HG02763 (cell line): ENCODE data around the gene DGKZ.
"Not testable (repeated sequence)": the region's sequence is repeated elsewhere in the genome, so short reads cannot be mapped to it uniquely, and the experiment has no call there.

Experiments
- ATAC-seq: cut with Tn5 transposase; IDR thresholded peaks from one replicate; pipeline ENCODE4 v1.9.1; 2021; ENCODE audit warnings: mild to moderate bottlenecking, moderate library complexity; ENCODE audit not compliant: unreplicated experiment

DGKZ gene

DNA sequence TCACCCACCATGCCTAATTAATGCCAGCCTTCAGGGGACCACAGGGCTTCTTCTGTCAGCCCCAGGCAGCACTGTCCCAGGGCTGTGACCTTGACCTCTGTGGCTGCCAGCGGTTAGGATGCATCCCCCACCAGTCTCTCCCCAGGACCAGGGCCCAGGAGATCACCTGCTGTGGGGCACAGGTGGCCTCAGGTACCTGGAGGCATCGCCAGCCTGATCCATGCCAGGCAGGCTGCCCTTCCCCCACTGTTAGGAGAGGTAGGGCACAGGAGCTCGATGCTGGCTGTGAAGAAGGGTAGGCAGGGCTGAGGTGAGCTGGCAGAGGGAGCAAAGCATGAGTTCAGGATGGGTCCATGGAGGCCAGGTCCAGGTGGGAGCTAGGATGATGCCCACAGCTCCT lies 17.5 kb downstream of the DGKZ start:
- no peak for ATAC-seq

DNA sequence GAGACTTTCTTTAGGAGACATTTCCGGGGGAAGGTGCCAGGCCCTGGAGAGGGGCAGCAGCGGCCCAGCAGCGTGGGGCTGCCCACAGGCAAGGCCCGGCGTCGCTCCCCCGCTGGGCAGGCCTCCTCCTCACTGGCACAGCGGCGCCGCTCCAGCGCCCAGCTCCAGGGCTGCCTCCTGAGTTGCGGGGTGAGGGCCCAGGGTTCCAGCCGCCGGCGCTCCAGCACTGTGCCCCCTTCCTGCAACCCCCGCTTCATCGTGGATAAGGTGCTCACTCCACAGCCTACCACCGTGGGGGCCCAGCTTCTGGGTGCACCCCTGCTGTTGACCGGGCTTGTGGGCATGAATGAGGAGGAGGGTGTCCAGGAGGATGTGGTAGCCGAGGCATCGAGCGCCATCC lies 19.0 kb downstream of the DGKZ start:
- ATAC-seq = no peak

DNA sequence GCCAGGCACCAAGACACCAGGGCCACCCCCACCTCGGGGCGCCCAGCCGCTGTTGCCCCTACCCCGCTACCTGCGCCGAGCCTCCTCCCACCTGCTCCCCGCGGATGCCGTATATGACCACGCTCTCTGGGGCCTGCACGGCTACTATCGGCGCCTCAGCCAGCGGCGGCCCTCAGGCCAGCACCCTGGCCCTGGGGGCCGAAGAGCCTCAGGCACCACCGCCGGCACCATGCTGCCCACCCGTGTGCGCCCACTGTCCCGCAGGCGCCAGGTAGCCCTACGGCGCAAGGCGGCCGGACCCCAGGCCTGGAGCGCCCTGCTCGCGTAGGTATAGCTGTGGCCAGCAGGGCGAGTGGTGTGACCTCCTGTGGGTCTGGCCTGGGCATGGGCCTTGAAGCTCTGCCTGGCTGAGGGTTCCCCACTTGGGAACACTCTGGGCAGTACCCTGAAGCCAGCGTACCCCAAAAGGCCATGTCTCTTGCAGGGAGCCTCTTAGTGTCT lies 19.4 kb downstream of the DGKZ start:
- ATAC-seq = no peak

DNA sequence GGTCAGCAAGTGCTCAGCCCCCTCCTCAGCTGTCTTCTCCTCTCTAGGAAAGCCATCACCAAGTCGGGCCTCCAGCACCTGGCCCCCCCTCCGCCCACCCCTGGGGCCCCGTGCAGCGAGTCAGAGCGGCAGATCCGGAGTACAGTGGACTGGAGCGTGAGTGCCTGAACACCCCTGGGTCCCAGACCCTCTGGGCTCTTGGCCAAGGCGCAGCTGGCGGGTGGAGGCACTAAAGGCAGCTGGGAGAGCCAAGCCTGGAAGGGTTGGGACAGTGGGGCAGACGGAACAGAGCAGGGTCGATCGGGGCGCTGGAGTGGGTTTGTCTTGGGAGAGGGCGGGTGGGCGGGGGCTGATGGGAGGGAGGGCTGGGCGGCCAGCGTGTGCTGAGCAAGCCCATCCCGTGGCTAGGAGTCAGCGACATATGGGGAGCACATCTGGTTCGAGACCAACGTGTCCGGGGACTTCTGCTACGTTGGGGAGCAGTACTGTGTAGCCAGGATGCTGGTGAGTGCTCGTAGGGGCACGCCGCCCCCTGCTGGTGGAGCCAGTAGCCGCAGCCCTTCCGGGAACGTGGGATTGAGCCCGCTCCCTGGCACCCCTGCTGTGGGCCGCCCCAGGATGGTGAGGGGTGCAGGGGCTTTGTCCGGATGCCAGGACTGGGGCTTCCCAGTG lies 20.1 kb downstream of the DGKZ start:
- ATAC-seq = peak; percentile 44

DNA sequence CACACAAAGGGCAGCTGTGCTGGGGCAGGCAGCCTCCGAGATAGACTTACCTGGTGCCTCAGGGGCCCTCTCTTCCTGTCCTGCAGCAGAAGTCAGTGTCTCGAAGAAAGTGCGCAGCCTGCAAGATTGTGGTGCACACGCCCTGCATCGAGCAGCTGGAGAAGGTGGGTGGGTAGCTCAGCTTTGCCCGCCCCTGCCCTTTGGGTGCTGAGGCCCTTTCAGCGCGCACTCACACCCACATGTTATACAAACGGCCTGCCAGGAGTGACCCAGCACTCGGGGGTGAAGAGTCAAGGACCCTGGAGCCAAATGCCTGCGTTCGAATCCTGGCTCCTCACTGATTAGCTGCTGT lies 20.6 kb downstream of the DGKZ start:
- no peak for ATAC-seq

DNA sequence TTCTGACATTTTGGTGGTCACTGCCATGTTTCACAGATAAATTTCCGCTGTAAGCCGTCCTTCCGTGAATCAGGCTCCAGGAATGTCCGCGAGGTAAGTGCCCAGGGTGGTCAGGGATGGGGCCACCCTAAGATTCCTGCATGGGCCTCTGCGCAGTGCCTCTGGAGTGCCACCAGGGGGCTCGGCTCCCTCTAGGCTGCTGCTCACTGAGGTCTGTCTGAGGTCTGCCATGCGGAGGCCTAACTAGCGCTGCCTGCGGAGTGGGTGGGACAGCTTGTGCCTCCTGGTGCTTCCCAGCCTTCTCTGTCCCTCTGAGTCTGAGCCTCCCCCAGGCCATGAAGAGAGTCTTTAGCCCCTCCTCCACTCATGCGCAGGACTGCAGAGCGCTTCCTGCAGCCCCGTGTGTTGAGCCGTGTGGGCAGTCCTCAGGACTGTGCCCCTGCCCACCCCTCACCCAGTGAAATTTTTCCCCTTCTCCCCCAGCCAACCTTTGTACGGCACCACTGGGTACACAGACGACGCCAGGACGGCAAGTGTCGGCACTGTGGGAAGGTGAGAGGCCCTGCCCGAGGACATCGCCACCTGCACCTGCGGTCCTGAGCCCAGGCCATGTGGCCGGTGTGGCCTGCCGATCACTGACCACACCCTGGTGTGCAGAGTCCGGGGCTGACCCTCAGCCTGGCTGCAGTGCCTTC lies 22.3 kb downstream of the DGKZ start:
- ATAC-seq = no peak

DNA sequence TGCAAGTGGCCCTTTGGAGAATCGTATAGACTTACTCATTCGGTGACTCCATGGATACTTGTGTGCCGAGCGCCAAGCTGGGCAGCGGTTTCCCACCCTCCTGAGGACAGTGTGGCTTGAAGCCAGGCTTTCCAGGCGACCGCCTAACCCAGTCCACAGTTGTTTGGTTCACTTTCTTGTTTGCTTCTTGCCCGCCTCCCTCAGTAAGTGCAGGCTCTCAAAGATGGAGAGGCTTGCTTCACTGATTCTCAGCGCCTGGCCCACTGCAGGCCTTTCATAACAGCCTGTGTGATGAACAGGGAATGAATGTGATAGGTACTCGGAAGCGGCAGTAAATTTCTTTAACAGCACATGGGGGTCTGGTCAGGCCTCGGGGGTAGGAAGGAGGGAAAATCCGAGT lies 23.0 kb downstream of the DGKZ start:
- ATAC-seq = no peak

DNA sequence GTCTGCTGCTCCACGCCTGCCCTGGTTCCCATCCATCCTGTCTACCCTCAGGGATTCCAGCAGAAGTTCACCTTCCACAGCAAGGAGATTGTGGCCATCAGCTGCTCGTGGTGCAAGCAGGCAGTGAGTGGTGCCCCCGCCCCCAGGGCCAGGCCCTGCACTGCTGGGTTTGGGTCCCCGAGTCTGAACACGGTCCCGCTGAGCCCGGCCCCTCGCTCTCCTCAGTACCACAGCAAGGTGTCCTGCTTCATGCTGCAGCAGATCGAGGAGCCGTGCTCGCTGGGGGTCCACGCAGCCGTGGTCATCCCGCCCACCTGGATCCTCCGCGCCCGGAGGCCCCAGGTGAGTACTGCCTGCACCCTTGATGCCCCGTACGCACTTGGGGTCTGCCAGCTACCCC lies 24.0 kb downstream of the DGKZ start:
- ATAC-seq = not testable (repeated sequence)

DNA sequence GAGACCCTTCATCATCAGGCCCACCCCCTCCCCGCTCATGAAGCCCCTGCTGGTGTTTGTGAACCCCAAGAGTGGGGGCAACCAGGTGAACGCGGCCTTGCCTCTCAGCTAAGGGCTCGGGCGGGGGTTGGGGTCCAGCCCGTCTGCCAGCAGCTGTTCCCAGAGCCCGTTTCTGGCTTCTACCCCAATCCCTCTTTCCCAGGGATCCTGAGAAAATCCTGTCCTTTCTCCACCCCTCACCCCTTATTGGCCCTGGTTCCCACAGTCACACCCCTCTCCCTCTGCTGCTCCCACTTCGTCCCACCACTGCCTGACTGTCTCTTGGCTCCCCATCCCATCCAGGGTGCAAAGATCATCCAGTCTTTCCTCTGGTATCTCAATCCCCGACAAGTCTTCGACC lies 24.8 kb downstream of the DGKZ start:
- no peak for ATAC-seq

DNA sequence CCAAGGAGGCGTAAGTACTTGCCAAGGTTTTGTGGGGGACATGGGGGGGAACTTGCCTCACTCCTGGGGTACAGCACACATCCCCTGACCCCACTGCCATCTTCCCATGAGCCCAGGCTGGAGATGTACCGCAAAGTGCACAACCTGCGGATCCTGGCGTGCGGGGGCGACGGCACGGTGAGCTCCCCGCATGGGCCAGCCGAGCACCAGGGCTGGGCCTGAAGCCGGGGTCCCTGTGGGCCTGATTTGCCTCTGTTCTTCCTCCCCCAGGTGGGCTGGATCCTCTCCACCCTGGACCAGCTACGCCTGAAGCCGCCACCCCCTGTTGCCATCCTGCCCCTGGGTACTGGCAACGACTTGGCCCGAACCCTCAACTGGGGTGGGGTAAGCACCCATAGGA lies 25.2 kb downstream of the DGKZ start:
- ATAC-seq = not testable (repeated sequence)

DNA sequence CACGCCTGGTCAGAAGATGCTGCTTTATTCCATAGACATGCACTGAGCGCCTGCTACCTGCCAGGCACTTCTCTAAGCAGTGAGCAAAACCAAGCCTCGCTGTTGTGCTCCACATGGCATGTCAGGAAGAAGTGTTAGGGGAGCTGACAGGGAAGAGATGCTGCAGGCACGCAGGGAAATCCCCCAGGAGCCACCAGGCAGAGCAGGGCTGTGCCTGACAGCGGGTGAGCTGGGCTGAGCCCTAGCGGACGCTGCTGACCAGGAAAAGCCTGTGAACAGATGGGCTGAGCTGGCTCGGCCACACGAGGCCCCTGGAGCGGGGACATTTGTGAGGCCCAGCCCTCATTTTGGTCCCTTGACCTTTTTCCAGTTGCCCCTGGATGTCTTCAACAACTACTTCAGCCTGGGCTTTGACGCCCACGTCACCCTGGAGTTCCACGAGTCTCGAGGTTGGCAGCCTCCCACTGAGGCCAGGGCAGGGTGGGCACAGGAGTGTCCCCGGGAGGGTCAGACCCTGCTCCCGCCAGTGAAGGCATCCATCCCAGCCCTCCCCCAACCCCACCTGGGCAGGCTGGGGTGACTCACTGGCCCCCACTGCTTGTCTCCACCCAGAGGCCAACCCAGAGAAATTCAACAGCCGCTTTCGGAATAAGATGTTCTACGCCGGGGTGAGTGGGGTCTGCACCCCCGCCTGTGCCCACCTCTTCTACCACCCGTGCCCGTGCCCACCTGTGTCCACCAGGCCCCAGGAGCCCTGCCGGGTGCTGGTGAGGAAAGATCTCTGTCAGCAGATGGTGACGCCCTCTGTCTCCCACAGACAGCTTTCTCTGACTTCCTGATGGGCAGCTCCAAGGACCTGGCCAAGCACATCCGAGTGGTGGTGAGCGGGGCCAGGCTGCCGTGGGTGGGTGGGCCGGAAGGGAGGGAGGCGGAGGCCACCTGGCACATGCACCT lies 26.8 kb downstream of the DGKZ start:
- no peak for ATAC-seq

DNA sequence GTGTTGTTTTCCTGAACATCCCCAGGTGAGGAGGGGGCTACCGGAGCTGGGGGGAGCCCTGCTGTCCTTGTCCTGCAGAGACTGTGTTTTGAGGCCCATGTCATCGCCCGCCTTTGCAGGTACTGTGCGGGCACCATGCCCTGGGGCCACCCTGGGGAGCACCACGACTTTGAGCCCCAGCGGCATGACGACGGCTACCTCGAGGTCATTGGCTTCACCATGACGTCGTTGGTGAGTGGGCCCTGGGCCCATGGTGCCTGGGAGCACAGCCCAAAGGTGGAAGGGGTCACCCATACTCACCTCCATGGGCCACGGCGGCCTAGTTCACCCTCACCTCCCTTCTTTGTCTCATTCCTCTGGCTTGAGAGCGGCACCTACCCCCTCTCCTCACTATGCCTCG lies 27.6 kb downstream of the DGKZ start:
- ATAC-seq = no peak

DNA sequence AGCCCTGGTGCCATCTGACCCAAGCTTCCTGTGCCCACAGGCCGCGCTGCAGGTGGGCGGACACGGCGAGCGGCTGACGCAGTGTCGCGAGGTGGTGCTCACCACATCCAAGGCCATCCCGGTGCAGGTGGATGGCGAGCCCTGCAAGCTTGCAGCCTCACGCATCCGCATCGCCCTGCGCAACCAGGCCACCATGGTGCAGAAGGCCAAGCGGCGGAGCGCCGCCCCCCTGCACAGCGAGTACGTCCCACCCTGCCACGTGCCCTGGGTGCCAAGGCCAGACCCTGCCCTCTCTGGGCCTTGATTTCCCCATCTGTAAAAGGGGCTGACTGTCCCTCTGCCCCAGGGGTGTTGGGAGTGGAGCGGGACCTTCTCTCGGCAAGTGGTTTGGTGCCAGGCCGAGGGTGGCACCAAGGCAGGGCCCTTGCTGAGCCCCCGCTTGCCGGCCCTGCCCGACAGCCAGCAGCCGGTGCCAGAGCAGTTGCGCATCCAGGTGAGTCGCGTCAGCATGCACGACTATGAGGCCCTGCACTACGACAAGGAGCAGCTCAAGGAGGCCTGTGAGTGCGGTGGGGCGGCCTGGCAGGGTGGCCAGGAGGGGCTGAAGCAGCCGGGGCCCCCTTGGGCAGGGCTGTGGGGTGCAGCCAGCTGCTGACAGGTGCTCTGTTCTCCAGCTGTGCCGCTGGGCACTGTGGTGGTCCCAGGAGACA lies 28.3 kb downstream of the DGKZ start:
- no peak for ATAC-seq

DNA sequence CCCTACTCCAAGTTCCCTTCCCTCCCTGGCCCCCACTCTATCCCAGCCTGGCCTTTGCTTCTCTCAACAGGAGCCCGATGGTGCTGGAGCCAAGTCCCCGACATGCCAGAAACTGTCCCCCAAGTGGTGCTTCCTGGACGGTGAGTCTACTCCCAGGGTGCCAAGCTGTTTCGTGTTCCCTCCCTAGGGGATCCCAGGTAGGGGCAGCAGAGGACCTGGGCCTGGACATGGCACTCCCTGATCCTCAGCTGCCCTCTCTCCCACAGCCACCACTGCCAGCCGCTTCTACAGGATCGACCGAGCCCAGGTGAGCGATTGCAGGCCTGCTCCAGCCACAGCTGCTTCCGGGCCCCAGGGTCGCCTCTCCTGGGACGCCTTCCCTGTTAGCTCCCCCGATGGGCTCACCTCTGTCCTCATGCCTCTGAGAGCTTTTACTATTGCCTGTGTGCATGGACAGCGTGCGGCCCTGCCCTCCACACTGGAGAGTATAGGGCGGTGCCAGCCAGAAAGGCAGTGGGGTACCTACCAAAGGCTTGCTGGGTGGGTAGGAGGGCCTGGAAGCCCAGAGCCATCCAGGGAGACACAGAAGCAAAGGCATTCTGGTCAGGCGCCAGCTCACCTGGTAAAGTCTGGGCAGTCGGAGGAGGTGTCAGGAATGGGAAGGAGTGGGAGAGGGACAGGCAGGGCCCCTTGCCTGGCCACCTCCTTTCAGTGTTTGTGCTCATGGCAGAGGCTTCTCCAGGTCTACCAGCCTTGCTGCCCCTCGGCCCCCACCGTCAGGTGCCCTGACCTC lies 29.2 kb downstream of the DGKZ start:
- no peak for ATAC-seq

DNA sequence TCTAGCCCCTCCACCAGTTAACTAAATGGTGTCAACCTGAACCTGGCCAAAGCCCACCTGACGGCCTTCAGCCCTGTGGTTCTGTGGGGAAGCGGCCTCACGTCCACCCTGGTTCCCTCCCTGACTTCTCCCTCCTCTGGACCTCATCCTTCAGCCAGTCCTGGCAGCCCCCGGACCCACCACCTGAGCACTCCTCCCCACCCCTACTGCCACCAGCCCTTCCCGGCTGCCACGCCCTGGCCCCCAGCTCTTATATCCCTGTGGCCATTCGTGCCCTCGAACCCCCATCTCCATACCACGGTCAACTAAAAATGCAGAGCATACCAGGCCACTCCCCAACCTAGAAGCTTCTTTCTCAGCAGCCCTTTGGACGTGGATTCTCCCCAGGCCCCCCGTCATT lies 30.0 kb downstream of the DGKZ start:
- ATAC-seq = no peak

DNA sequence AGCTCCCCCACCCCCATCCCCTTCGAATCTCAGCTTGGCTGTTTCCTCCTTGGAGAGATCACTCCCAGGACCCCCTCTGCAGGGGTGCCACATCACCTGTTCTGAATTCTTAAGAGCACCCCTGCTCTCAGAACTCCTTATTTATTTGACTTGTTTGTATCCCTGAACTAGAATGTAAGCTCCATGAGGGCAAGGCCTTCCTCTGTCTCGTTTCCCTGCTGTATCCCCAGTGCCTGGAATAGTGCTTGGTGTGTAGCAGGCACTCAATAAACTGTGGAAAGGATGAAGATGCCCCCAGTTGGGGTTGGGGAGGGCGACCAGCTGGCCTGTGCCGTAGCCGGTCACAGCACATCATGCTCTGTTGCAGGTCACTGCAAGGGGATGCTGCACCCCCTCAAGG lies 30.6 kb downstream of the DGKZ start:
- no peak for ATAC-seq

DNA sequence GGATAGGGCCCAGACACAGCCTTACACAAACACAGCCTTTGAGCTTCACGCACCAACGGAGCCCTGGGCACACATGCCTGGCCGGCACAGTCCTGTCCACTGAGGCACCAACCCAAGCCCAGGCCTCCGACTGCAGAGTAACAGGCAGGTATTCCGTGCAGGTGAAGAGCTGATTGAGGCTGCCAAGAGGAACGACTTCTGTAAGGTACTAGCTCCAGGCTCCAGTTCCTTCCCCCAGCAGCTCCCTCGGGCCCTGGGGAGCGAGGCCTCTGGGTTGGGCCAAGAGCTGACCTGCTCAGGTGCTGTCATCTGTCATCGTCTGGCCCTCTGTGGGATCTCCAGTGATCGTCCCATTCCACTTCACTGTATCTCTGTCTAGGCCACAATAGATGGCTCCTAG lies 31.0 kb downstream of the DGKZ start:
- no peak for ATAC-seq

DNA sequence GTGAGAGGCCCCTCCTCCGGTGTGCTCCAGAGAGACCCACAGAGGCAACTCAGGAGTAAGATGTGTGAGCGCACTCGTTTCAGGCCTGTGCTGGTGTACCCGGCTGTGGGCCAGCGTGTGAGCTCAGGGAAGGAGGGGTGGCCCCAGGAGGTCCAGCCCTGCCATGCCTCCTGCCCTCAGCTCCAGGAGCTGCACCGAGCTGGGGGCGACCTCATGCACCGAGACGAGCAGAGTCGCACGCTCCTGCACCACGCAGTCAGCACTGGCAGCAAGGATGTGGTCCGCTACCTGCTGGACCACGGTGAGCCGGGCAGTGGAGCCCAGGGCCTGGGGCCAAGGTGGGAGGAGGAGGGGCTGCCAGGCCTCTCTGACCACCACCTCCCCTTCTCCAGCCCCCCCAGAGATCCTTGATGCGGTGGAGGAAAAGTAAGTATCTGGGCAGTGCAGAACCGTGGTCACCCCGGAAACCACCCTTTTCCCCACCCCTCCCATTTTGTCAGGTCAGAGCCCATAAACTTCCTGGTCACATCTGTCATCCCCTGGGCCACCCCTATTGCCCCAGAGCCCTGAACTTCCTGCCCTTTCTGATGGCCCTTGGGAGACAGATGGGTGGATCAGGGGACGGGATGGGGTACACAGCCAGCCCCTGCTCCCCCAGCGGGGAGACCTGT lies 31.7 kb downstream of the DGKZ start:
- no peak for ATAC-seq

DNA sequence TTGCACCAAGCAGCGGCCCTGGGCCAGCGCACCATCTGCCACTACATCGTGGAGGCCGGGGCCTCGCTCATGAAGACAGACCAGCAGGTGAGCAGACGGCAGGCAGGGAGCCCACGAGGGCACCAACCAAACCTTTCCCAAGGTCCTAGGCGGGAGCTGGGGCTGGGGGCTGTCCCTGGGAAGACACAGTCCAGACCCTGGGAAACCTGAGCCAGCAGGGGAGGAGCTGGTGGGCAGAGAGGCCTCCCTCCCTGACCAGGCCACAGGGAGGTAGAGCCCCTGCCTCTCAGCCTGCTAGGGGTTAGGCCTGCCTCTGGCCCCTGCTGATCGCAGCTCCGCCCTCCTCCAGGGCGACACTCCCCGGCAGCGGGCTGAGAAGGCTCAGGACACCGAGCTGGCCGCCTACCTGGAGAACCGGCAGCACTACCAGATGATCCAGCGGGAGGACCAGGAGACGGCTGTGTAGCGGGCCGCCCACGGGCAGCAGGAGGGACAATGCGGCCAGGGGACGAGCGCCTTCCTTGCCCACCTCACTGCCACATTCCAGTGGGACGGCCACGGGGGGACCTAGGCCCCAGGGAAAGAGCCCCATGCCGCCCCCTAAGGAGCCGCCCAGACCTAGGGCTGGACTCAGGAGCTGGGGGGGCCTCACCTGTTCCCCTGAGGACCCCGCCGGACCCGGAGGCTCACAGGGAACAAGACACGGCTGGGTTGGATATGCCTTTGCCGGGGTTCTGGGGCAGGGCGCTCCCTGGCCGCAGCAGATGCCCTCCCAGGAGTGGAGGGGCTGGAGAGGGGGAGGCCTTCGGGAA lies 32.4 kb downstream of the DGKZ start:
- ATAC-seq = not testable (repeated sequence)
